ENCODE measurements around the gene MIER1. TPM values are rescaled to one million over a fixed set of nuclear protein-coding genes. Genes with fewer than 3 reads are reported as not detected.

The MIER1 gene
- total RNA-seq, 1 experiment from 2014 or later = 17.2 TPM

- Histone ChIP-seq H3K4me1 (no peaks in the 10 kb centered on the region), H3K9me3 (no peaks in the 10 kb centered on the region), H3K27me3 (replicated peaks; ENCODE audit: control insufficient read depth, insufficient read depth, low read length) (no peaks in the 10 kb centered on the region), H3K4me3 (ENCODE audit: low read depth, low read length) (no peak overlapping the region), H3K36me3 (ENCODE audit: control insufficient read depth, insufficient read depth, low read length) (no peaks in the 10 kb centered on the region; the same call in 1 of the 2 replicates)
- ChIA-PET CTCF (no interaction called here), POLR2A (interaction anchor here (0.6 kb wide), 1 partner anchor 61 kb away, joined by 4 read pairs; no protein-coding TSS in a partner anchor)
- Mint-ChIP-seq H3K27me3 (ENCODE audit: insufficient read depth, unreplicated experiment) (no peaks in the 10 kb centered on the region), H3K27ac (ENCODE audit: unreplicated experiment) (no peak overlapping the region), H3K4me1 (ENCODE audit: low read depth, unreplicated experiment) (no peaks in the 10 kb centered on the region), H3K9me3 (ENCODE audit: unreplicated experiment) (no peaks in the 10 kb centered on the region), H3K4me3 (ENCODE audit: unreplicated experiment) (no peak overlapping the region), H3K36me3 (ENCODE audit: insufficient read depth, unreplicated experiment) (peaks cover 5% of the 10 kb centered on the region)
- intact Hi-C loops (cut with micrococcal nuclease; ENCODE audit: unreplicated experiment) = loop anchor here (5.0 kb wide), 2 partner anchors 213 to 232 kb away; no protein-coding TSS in a partner anchor
- BruUV-seq (replicated peaks) = no TSS peak
- no peak for DNase-seq
- TF ChIP-seq, protein P1, sequence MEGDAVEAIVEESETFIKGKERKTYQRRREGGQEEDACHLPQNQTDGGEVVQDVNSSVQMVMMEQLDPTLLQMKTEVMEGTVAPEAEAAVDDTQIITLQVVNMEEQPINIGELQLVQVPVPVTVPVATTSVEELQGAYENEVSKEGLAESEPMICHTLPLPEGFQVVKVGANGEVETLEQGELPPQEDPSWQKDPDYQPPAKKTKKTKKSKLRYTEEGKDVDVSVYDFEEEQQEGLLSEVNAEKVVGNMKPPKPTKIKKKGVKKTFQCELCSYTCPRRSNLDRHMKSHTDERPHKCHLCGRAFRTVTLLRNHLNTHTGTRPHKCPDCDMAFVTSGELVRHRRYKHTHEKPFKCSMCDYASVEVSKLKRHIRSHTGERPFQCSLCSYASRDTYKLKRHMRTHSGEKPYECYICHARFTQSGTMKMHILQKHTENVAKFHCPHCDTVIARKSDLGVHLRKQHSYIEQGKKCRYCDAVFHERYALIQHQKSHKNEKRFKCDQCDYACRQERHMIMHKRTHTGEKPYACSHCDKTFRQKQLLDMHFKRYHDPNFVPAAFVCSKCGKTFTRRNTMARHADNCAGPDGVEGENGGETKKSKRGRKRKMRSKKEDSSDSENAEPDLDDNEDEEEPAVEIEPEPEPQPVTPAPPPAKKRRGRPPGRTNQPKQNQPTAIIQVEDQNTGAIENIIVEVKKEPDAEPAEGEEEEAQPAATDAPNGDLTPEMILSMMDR (IDR thresholded peaks at IDR 0.05; ENCODE audit: insufficient read depth in 1 of 2, low read depth in 1 of 2, low read length in 1 of 2, severe bottlenecking in 1 of 2, unreplicated experiment in 1 of 2) = no peak
These were observed 74.2 kb downstream of the MIER1 start for GRCh38 chr1:66998972-66999371.

GRCh38 chr1:66999640-67000400 lies 75.0 kb downstream of the MIER1 start:
- Histone ChIP-seq H3K27me3 (replicated peaks; ENCODE audit: control insufficient read depth, insufficient read depth, low read length) (no peaks in the 10 kb centered on the region), H3K4me3 (ENCODE audit: low read depth, low read length) (no peak overlapping the region), H3K36me3 (ENCODE audit: control insufficient read depth, insufficient read depth, low read length) (no peaks in the 10 kb centered on the region; the same call in 1 of the 2 replicates), H3K4me1 (no peaks in the 10 kb centered on the region), H3K9me3 (no peaks in the 10 kb centered on the region)
- no peak overlapping the region for H3K27ac Mint-ChIP-seq (ENCODE audit: unreplicated experiment)
- intact Hi-C loops (cut with micrococcal nuclease; ENCODE audit: unreplicated experiment) = loop anchor here (5.0 kb wide), 2 partner anchors 212 to 233 kb away; no protein-coding TSS in a partner anchor
- H3K27me3 Mint-ChIP-seq (ENCODE audit: insufficient read depth, unreplicated experiment) = no peaks in the 10 kb centered on the region
- peaks cover 5% of the 10 kb centered on the region for H3K36me3 Mint-ChIP-seq (ENCODE audit: insufficient read depth, unreplicated experiment)
- TF ChIP-seq, protein P1 (IDR thresholded peaks at IDR 0.05; ENCODE audit: insufficient read depth in 1 of 2, low read depth in 1 of 2, low read length in 1 of 2, severe bottlenecking in 1 of 2, unreplicated experiment in 1 of 2) = no peak
- H3K4me1 Mint-ChIP-seq (ENCODE audit: low read depth, unreplicated experiment) = no peaks in the 10 kb centered on the region
- ChIA-PET POLR2A (interaction anchor here (0.6 kb wide), 1 partner anchor 62 kb away, joined by 4 read pairs; no protein-coding TSS in a partner anchor), CTCF (no interaction called here)
- no peak overlapping the region for H3K4me3 Mint-ChIP-seq (ENCODE audit: unreplicated experiment)
- DNase-seq = no peak
- H3K9me3 Mint-ChIP-seq (ENCODE audit: unreplicated experiment) = no peaks in the 10 kb centered on the region
- no TSS peak for BruUV-seq (replicated peaks)

GRCh38 chr1:67001682-67002425 lies 77.1 kb downstream of the MIER1 start:
- POLR2A ChIA-PET = no interaction called here
- CTCF ChIA-PET = no interaction called here

More at GRCh38 chr1:67001682-67002425, 77.1 kb downstream of the MIER1 start:
- Mint-ChIP-seq H3K4me1 (ENCODE audit: low read depth, unreplicated experiment) (no peaks in the 10 kb centered on the region), H3K36me3 (ENCODE audit: insufficient read depth, unreplicated experiment) (no peaks in the 10 kb centered on the region), H3K27ac (ENCODE audit: unreplicated experiment) (no peak overlapping the region), H3K9me3 (ENCODE audit: unreplicated experiment) (no peaks in the 10 kb centered on the region), H3K27me3 (ENCODE audit: insufficient read depth, unreplicated experiment) (no peaks in the 10 kb centered on the region), H3K4me3 (ENCODE audit: unreplicated experiment) (no peak overlapping the region)
- H3K9me3 ChIP-seq = no peaks in the 10 kb centered on the region
- DNase-seq = no peak
- H3K27me3 ChIP-seq (replicated peaks; ENCODE audit: control insufficient read depth, insufficient read depth, low read length) = no peaks in the 10 kb centered on the region
- intact Hi-C loops (cut with micrococcal nuclease; ENCODE audit: unreplicated experiment) = no loop called here
- H3K4me1 ChIP-seq = no peaks in the 10 kb centered on the region
- H3K36me3 ChIP-seq (ENCODE audit: control insufficient read depth, insufficient read depth, low read length) = no peaks in the 10 kb centered on the region; the same call in 1 of the 2 replicates
- H3K4me3 ChIP-seq (ENCODE audit: low read depth, low read length) = no peak overlapping the region
- BruUV-seq (replicated peaks) = no TSS peak
- TF ChIP-seq, protein P1 (IDR thresholded peaks at IDR 0.05; ENCODE audit: insufficient read depth in 1 of 2, low read depth in 1 of 2, low read length in 1 of 2, severe bottlenecking in 1 of 2, unreplicated experiment in 1 of 2) = no peak
